ENCODE measurements around the gene TSPAN9.

DNA sequence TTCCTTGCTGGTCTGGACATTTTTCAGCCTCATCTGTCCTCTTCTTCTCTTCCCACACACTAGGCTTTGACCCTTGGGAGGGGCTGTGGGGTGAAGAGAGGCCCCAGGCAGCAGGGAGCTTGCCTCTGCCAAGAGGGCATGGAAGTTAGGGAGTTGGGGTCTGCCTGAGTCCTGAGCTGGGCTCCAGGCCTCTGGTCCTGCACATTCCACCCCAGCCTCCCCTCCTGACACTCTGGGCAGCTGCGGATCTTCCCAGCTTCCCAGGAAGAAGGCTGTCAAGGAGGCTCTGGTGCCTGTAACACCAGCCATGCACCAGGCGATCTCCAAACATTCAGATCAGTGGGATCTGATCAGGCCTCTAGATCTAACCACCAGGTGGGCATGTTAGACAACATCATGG lies 244.7 kb downstream of the TSPAN9 start:
- TF ChIP-seq, protein P1, sequence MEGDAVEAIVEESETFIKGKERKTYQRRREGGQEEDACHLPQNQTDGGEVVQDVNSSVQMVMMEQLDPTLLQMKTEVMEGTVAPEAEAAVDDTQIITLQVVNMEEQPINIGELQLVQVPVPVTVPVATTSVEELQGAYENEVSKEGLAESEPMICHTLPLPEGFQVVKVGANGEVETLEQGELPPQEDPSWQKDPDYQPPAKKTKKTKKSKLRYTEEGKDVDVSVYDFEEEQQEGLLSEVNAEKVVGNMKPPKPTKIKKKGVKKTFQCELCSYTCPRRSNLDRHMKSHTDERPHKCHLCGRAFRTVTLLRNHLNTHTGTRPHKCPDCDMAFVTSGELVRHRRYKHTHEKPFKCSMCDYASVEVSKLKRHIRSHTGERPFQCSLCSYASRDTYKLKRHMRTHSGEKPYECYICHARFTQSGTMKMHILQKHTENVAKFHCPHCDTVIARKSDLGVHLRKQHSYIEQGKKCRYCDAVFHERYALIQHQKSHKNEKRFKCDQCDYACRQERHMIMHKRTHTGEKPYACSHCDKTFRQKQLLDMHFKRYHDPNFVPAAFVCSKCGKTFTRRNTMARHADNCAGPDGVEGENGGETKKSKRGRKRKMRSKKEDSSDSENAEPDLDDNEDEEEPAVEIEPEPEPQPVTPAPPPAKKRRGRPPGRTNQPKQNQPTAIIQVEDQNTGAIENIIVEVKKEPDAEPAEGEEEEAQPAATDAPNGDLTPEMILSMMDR (IDR thresholded peaks at IDR 0.05; ENCODE audit: insufficient read depth, low read length, poor library complexity, severe bottlenecking): no peak
- no peak for TF ChIP-seq EZH2phosphoT487 (conservative IDR thresholded peaks at IDR 0.05; ENCODE audit: low read length)

Measured in SU-DHL-6 (cell line).